Measurements from ENCODE around the gene VPS51. TPM values are rescaled to one million over a fixed set of nuclear protein-coding genes. Genes with fewer than 3 reads are reported as not detected.

VPS51 gene
- total RNA-seq, 1 experiment from 2014 or later, result 89.5 TPM

GRCh38 chr11:65104628-65105027 lies 8.6 kb downstream of the VPS51 start (continued):
- TF ChIP-seq REST (IDR thresholded peaks at IDR 0.05; ENCODE audit: low read depth) (no peak), POLR2A (IDR thresholded peaks at IDR 0.05; ENCODE audit: borderline replicate concordance, extremely low read depth, insufficient read depth, insufficient read length) (no peak)

GRCh38 chr11:65107078-65107477 lies 11.1 kb downstream of the VPS51 start:
- Histone ChIP-seq H2AFZ (ENCODE audit: low read depth, low read length, poor library complexity, severe bottlenecking) (no peak overlapping the region), H3K9me2 (ENCODE audit: insufficient read depth) (no peaks in the 10 kb centered on the region), H3K9ac (ENCODE audit: low read length) (no peak overlapping the region), H3K36me3 (ENCODE audit: control insufficient read depth in 1 of 2, insufficient read depth in 2 of 2, low read length in 2 of 2) (no peaks in the 10 kb centered on the region), H3K4me1 (ENCODE audit: control insufficient read depth in 1 of 2, insufficient read depth in 2 of 2, low read length in 2 of 2) (peaks cover 11 to 15% of the 10 kb centered on the region in 2 experiments), H3K4me2 (ENCODE audit: low read length) (no peak overlapping the region), H4K20me1 (ENCODE audit: insufficient read depth) (no peaks in the 10 kb centered on the region), H3K27ac (ENCODE audit: low read depth, low read length) (no peak overlapping the region), H3K4me3 (replicated peaks in 1 of 2; ENCODE audit: low read depth in 1 of 2, low read length in 2 of 2) (no peak overlapping the region), H3K27me3 (ENCODE audit: insufficient read depth, low read length) (no peaks in the 10 kb centered on the region), H3K79me2 (ENCODE audit: insufficient read depth, low read length) (peaks cover 16% of the 10 kb centered on the region), H3K9me3 (ENCODE audit: control insufficient read depth in 1 of 2, insufficient read depth in 1 of 2, low read depth in 1 of 2, low read length in 2 of 2) (no peaks in the 10 kb centered on the region)
- DNase-seq (ENCODE audit: low read depth, low spot score) (no peak), ATAC-seq (no peak)
- intact Hi-C loops (cut with micrococcal nuclease), result no loop called here
- no TSS peak for BruUV-seq (replicated peaks)
- ChIA-PET RAD21 (ENCODE audit: low non-redundant PET in 1 of 2, low total read pairs in 2 of 2, uncharacterized antibody in 2 of 2, unreplicated experiment in 2 of 2) (no interaction called here), POLR2A (no interaction called here), CTCF (no interaction called here)
- no peak for TF ChIP-seq RAD21 (IDR thresholded peaks at IDR 0.05; ENCODE audit: low read depth)
- no peak for TF ChIP-seq POLR2A (IDR thresholded peaks at IDR 0.05; ENCODE audit: borderline replicate concordance, extremely low read depth, insufficient read depth, insufficient read length)
- no peak for TF ChIP-seq SP1 (IDR thresholded peaks at IDR 0.05; ENCODE audit: low read depth)
- TF ChIP-seq EGR1 (IDR thresholded peaks at IDR 0.05; ENCODE audit: low read depth), result no peak
- no peak for TF ChIP-seq EZH2phosphoT487 (IDR thresholded peaks at IDR 0.05; ENCODE audit: borderline replicate concordance)
- TF ChIP-seq CEBPB (IDR thresholded peaks at IDR 0.05; ENCODE audit: low read depth), result no peak
- no peak for TF ChIP-seq FOSL1 (IDR thresholded peaks at IDR 0.05; ENCODE audit: low read depth)
- TF ChIP-seq POLR2AphosphoS5 (IDR thresholded peaks at IDR 0.05; ENCODE audit: low read depth, low read length), result no peak
- TF ChIP-seq EZH2 (IDR thresholded peaks at IDR 0.05), result no peak
- no peak for TF ChIP-seq SIN3A (IDR thresholded peaks at IDR 0.05; ENCODE audit: low read depth)

All from HCT116 (cell line).